Neural crest cell (in vitro differentiated cells): ENCODE results near the gene GLT8D1. TPM values are rescaled to one million over a fixed set of nuclear protein-coding genes. Genes with fewer than 3 reads are reported as not detected.

Source experiments
- DNase-seq: peaks from one replicate; pipeline ENCODE4 v3.0.0; 2021; ENCODE audit warnings: low read depth, mixed read lengths, low spot score
- H3K27ac Mint-ChIP-seq: one replicate; pipeline ENCODE4 v1.8.0; 2021; ENCODE audit warnings: mild to moderate bottlenecking, mixed read lengths; ENCODE audit not compliant: unreplicated experiment
- H3K27me3 Mint-ChIP-seq: 2 replicates; pipeline ENCODE4 v1.8.0; 2021; ENCODE audit warnings: low read depth, mild to moderate bottlenecking, mixed read lengths
- H3K36me3 Mint-ChIP-seq: 2 replicates; pipeline ENCODE4 v1.8.0; 2021; ENCODE audit warnings: low read depth, mild to moderate bottlenecking, mixed read lengths
- H3K4me1 Mint-ChIP-seq: 2 replicates; pipeline ENCODE4 v1.8.0; 2021; ENCODE audit warnings: mixed read lengths
- H3K4me3 Mint-ChIP-seq: one replicate; pipeline ENCODE4 v1.8.0; 2021; ENCODE audit warnings: mild to moderate bottlenecking, mixed read lengths
- H3K9me3 Mint-ChIP-seq: 2 replicates; pipeline ENCODE4 v1.8.0; 2021; ENCODE audit warnings: mixed read lengths
- CTCF ChIP-seq: fragments of 200-600 bp; sonication (generic); conservative IDR thresholded peaks from 2 replicates; pipeline ENCODE4 v1.5.0; 2021; ENCODE audit warnings: antibody characterized with exemption, mild to moderate bottlenecking
- total RNA-seq: library from RNA; stranded (reverse); gene quantifications from 2 replicates; pipeline ENCODE4 v1.2.1, GENCODE V29; 2021

Gene GLT8D1
- total RNA-seq, 1 donor from 2014 or later: 64.1 TPM

GRCh38 chr3:52645549-52645948 is 60.0 kb downstream of the GLT8D1 start:
- no peak overlapping the region for H3K4me3 Mint-ChIP-seq
- no peak for TF ChIP-seq CTCF

More at GRCh38 chr3:52645549-52645948, 60.0 kb downstream of the GLT8D1 start:
- DNase-seq: no peak
- H3K9me3 Mint-ChIP-seq: no peaks in the 10 kb centered on the region
- H3K27me3 Mint-ChIP-seq: no peaks in the 10 kb centered on the region
- H3K4me1 Mint-ChIP-seq: no peaks in the 10 kb centered on the region
- peaks cover 29% of the 10 kb centered on the region for H3K36me3 Mint-ChIP-seq
- no peak overlapping the region for H3K27ac Mint-ChIP-seq

Other genes starting within 250 kb of the GLT8D1 start
- 0.11 and 0.16 TPM in 2 replicates for gene STAB1, start 210.5 kb downstream of the GLT8D1 start, total RNA-seq
- gene NT5DC2, start 171.9 kb downstream of the GLT8D1 start, total RNA-seq: 389 and 392 TPM in 2 replicates
- gene UQCC5, start 169.2 kb downstream of the GLT8D1 start, total RNA-seq: 26.2 and 29.8 TPM in 2 replicates
- 107 and 109 TPM in 2 replicates for gene PBRM1, start 19.9 kb downstream of the GLT8D1 start, total RNA-seq
- 142 TPM in 2 replicates for gene GNL3, start 19.8 kb downstream of the GLT8D1 start, total RNA-seq
- 101 and 109 TPM in 2 replicates for gene SPCS1, start 315 bp upstream of the GLT8D1 start, total RNA-seq
- 45.9 and 52.3 TPM in 2 replicates for gene NEK4, start 65.1 kb upstream of the GLT8D1 start, total RNA-seq
- not detected in 2 replicates for gene ITIH1, start 71.8 kb upstream of the GLT8D1 start, total RNA-seq
- gene ITIH3, start 89.0 kb upstream of the GLT8D1 start, total RNA-seq: 0.52 TPM in 1 of 2 replicates, not detected in the other
- 6.3 and 8.6 TPM in 2 replicates for gene ITIH4, start 124.9 kb upstream of the GLT8D1 start, total RNA-seq
- 3.4 and 4.1 TPM in 2 replicates for gene MUSTN1, start 129.2 kb upstream of the GLT8D1 start, total RNA-seq
- gene STIMATE, start 191.8 kb upstream of the GLT8D1 start, total RNA-seq: 20.3 and 21.3 TPM in 2 replicates